DOHH2 (cell line): Measurements from ENCODE around the gene SERPINB13.

Experiments used
- CTCF ChIP-seq: fragments of 200-600 bp; sonication (generic); IDR thresholded peaks from one replicate; pipeline ENCODE4 v1.5.1; 2014; ENCODE audit warnings: antibody characterized with exemption, mild to moderate bottlenecking, low read depth, low read length; ENCODE audit not compliant: poor library complexity, severe bottlenecking
- EZH2phosphoT487 ChIP-seq: fragments of 200-600 bp; sonication (generic); IDR thresholded peaks from 2 replicates; pipeline ENCODE4 v1.6.1; 2017; ENCODE audit warnings: borderline replicate concordance, mild to moderate bottlenecking, antibody characterized with exemption, low read length, moderate library complexity, mixed read lengths

- TF ChIP-seq CTCF, result no peak
- no peak for TF ChIP-seq EZH2phosphoT487
Measured at GRCh38 chr18:63559567-63560491, 27.3 kb upstream of the SERPINB13 start.
